Measurements from ENCODE around the gene CUL1.

DNA sequence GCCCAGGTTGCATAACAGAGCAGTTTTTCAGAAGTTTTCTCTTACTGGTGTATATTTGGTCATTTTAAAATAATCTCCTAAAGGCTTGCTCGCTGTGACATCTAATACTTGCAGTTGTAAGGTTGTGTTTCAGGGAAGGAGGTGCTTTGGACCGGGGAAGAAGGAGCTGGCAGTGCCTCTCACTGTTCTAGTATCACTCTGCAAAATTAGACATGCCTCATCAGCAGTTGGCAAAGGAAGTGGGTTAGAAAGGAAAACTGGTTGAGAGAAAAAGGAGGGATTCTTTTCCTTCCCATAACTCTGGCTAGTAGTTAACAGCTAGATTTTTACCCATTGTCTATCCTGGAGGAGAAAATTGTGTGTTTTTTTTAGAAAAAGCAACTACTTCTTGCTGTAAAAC lies 34.8 kb downstream of the CUL1 start:
- TF ChIP-seq, protein P1, sequence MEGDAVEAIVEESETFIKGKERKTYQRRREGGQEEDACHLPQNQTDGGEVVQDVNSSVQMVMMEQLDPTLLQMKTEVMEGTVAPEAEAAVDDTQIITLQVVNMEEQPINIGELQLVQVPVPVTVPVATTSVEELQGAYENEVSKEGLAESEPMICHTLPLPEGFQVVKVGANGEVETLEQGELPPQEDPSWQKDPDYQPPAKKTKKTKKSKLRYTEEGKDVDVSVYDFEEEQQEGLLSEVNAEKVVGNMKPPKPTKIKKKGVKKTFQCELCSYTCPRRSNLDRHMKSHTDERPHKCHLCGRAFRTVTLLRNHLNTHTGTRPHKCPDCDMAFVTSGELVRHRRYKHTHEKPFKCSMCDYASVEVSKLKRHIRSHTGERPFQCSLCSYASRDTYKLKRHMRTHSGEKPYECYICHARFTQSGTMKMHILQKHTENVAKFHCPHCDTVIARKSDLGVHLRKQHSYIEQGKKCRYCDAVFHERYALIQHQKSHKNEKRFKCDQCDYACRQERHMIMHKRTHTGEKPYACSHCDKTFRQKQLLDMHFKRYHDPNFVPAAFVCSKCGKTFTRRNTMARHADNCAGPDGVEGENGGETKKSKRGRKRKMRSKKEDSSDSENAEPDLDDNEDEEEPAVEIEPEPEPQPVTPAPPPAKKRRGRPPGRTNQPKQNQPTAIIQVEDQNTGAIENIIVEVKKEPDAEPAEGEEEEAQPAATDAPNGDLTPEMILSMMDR (IDR thresholded peaks at IDR 0.05), result no peak
- no peak for TF ChIP-seq ZFX (IDR thresholded peaks at IDR 0.05; ENCODE audit: borderline replicate concordance)
